NCI-H2081 treated with DMSO at 0.1 percent for 48 hours (cell line): ENCODE measurements around the gene DMBX1.

Experiments
- DNase-seq: peaks from one replicate; lab custom pipeline; 2025; lab: John Stamatoyannopoulos, UW

DMBX1 gene

DNA sequence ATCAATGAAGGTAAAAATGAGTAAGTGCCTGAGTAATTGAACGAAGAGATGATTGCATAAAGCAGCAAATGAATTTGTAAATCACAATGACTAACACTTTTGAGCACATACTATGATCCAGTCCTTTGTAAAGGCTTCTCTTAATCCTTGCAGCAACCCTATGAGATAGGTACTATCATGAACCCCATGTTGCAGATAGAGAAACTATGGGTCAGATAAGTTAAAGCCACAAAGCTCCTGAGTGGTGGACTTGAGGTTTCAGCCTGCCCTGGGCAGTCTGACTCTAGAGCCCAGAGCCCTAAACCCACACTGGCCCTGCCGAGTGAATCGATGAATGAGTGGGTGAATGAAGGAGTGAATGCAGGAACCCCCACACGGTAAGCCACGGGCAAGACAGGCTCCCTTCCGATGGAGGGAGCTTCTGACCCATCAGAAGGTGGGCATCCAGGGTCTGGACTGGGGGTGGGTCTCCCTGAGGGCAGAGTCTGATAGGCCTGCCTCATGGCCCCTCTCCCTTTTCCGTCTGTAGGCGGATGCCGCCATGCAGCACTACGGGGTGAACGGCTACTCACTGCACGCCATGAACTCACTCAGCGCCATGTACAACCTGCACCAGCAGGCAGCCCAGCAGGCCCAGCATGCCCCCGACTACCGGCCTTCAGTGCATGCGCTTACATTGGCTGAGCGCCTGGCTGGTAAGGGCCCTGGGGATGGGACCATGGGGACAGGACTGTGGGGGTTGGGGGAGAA, 17.0 kb downstream of the DMBX1 start:
- DNase-seq: no peak

DNA sequence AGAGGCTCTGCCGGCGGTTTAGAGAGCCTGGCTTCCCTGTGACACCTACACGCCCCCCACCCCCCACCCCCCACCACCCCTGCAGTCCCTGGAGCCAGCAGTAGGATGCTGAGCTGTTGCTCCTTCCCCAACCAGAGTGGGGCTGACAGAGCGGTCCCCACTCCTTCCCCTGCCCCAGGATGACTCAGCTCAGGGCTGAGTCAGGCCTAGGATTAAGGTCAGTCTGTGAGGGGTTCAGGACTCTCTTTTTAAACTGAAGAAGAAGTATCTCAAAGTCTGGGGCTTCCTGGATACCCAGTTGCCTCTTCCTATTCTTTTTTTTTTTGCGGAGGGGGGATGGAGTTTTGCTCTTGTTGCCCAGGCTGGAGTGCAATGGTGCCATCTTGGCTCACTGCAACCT, 19.1 kb downstream of the DMBX1 start:
- DNase-seq: no peak

GRCh38 chr1:46510341-46510997, 20.8 kb downstream of the DMBX1 start:
- no peak for DNase-seq

DNA sequence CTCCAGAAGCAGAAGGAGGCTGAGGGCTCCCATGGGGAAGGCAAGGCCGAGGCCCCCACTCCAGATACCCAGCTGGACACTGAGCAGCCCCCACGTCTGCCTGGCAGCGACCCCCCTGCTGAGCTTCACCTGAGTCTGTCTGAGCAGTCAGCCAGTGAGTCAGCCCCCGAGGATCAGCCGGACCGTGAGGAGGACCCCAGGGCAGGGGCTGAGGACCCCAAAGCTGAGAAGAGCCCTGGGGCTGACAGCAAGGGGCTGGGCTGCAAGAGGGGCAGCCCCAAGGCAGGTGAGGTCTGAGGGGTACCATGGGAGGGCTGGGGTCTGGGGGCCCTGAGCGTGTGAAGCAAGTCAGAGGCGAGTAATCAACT, 21.3 kb downstream of the DMBX1 start:
- no peak for DNase-seq

GRCh38 chr1:46512135-46512791, 22.6 kb downstream of the DMBX1 start:
- DNase-seq: no peak

- DNase-seq: no peak
These were observed 23.2 kb downstream of the DMBX1 start for GRCh38 chr1:46512792-46513190.

GRCh38 chr1:46513536-46513935, 23.9 kb downstream of the DMBX1 start:
- no peak for DNase-seq

DNA sequence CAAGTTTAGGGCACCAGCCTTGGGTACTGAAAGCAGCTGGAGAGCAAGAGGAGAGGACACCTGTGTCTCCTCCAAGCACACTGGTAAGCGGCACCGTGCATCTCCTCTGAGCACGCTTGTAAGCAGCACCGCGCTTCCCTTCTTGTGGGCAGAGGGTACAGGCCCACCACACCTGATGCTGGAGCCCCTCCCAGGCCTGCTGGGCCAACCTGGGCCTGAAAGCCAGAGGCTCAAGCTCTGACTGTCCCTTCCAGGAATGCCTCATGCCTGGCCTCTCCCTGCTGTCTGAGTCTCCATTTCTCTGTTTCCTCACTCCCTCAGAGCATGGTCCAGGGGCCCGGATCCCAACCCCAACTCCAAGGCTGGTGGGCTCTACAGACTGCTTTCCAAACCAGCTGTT, 25.9 kb downstream of the DMBX1 start:
- DNase-seq: no peak

GRCh38 chr1:46516200-46516950, 26.7 kb downstream of the DMBX1 start:
- no peak for DNase-seq

DNA sequence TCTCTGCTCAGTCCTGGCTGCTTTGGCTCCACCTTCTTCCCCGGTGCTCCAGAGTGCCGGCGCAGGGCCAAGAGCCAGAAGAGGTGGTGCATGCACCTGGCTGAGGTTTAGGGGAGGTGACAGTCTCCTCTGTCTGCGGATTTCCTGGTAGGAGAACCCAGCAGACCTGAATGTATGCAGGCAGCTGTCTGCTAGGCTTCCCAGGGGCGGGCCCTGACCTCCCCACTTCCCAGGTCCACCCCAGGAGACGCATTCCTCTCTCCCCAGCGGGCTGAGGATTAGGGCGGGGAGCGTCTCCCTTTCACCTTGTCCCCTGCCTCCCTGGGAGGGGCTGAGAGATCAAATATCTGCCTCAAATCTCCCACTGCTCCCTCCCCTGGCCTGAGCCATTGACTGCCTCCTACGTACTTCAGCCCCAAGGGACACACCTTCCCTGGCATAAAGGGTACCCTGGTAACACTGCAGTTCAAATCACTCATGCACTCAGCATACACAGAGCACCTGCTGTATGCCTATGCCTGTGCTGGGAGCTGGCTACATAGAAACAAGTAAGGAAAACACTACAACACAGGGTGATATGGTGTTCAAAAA, 27.5 kb downstream of the DMBX1 start:
- DNase-seq: peak; percentile 64

GRCh38 chr1:46517932-46518498, 28.4 kb downstream of the DMBX1 start:
- DNase-seq: no peak

DNA sequence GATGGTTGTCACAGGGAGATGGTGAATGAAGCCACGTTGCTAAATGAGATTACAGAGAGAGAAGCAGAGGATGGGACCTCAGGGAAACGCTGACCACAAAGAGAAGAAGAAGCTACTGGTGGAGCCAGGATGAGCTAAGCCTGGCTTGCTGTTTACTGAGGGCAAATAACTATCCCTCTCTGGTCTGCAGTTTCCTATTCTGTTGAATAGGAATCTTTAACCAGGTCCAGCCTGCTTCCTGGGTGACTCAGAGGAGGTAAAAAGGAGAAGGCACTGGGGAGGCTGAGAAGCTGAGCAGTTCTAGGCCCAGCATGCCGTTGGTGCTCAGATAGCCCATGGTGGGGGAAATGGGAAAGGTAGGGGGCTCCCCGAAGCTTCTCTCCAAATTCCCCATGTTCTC, 29.6 kb downstream of the DMBX1 start:
- no peak for DNase-seq

DNA sequence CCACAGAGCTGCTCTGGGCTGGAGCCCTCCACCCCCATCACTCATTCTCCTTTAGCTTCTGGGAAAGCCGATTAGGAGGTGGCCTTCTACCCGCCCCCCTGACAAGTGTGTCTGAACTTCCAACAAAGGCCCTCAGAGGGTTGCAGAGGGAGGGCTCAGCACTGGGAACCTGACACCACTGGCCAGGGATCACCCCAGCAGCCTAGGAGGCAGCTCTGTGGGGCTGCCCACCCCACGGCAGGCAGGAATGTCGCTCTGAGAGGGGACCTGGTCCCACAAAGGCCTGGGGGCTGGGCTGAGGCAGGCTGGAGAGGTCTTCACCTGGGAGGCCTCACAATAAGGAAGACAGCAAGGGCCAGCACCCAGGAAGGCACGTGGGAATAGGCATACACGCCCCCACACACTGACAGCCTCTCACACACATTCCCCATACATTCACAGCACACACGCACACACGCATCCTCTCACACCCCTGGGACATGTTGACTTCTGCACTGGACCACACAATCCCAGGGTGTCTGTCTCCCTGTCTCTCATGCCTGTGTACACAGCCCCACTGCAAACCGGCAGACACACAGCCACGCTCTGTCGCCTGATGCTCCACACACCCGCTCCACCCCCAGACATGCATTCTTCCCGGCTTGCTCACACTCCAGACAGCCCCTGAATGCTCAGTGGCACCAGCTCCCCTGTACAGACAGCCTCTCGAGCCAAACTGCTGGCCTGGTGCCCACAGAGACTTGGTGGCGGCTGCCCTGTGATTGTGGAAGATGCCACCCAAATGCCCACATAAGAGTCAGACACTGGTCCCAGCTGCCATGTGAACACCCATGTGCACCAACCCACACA, 30.7 kb downstream of the DMBX1 start:
- no peak for DNase-seq

- no peak for DNase-seq
These were observed 31.8 kb downstream of the DMBX1 start for GRCh38 chr1:46521414-46521813.

GRCh38 chr1:46522184-46522968, 32.7 kb downstream of the DMBX1 start:
- DNase-seq: no peak

DNA sequence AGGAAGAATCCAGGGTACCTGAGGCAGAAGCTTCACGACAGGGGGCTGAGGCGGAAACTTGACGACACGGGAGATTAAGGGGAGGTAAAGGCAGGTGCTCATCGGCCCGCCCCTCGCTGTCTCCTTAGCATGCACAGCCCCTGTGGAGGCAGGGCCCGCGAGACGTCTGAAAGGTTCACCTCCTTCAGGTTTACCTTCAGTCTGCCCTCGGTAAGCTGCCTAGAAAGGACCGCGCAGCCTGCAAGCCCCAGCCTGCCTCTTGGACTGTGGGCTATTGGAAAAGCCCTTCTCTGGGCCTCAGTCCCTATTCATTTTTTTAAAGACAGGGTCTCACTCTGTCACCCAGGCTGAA, 33.3 kb downstream of the DMBX1 start:
- DNase-seq: no peak

GRCh38 chr1:46523496-46524353, 34.1 kb downstream of the DMBX1 start:
- no peak for DNase-seq

- no peak for DNase-seq
These were observed 35.2 kb downstream of the DMBX1 start for GRCh38 chr1:46524843-46525242.

DNA sequence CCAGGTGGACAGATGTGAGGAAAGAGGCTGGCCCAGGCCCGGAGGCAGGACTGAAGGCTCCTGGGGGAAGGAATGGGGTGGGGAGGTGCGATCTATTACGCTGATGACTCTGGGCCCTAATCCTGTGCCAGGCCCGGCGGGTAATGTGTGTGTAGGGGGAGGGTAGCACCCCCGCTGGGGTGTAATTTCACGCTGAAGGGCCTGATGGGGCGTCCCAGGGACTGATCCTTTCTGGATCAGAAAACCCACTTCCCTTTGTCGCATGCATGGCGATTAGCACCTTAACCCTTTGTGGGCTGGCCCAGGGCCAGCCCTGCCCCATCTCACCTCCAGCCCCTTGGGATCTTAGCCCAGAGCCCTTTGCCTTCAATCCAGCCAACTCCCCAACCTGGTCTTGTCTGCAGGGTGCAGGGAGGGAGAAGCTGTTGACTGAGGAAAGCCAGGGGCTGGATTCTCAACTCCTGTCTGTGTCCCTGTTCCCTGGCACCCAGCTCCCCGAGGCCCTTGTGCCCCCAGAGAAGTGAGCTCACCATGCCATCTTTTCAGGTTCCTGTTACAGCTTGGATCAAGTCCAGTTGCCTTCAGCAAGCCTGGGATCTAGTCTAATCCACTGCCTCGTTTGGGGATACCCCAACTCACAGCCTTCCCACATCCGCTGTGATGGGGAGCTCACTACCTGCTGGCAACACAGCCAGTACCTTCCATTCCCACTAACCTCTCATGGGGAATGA, 35.8 kb downstream of the DMBX1 start:
- DNase-seq: no peak
